ENCODE results near the gene KCNQ1. TPM values are rescaled to one million over a fixed set of nuclear protein-coding genes. Genes with fewer than 3 reads are reported as not detected.

The KCNQ1 gene
- polyA plus RNA-seq, 5 donors: 6.2 to 11.5 (median 8.5) TPM

- no peak for DNase-seq
Observed at GRCh38 chr11:2816523-2816922, 371.7 kb downstream of the KCNQ1 start.

- DNase-seq: no peak
Observed at GRCh38 chr11:2816941-2817421, 372.2 kb downstream of the KCNQ1 start.

GRCh38 chr11:2817431-2817830 lies 372.6 kb downstream of the KCNQ1 start:
- no peak for DNase-seq

GRCh38 chr11:2818021-2818420 lies 373.2 kb downstream of the KCNQ1 start:
- DNase-seq: no peak

GRCh38 chr11:2818503-2818902 lies 373.7 kb downstream of the KCNQ1 start:
- DNase-seq: no peak

- no peak for DNase-seq
Observed at GRCh38 chr11:2819316-2819715, 374.5 kb downstream of the KCNQ1 start.

GRCh38 chr11:2820976-2821375 lies 376.2 kb downstream of the KCNQ1 start:
- DNase-seq: no peak

- no peak for DNase-seq
Observed at GRCh38 chr11:2821891-2822290, 377.1 kb downstream of the KCNQ1 start.

GRCh38 chr11:2824851-2825250 lies 380.0 kb downstream of the KCNQ1 start:
- no peak for DNase-seq

- DNase-seq: no peak
Observed at GRCh38 chr11:2825261-2825888, 380.6 kb downstream of the KCNQ1 start.

GRCh38 chr11:2825889-2826678 lies 381.3 kb downstream of the KCNQ1 start:
- DNase-seq: peak; percentile 85 to 89

- no peak for DNase-seq
Observed at GRCh38 chr11:2826679-2827056, 381.9 kb downstream of the KCNQ1 start.

GRCh38 chr11:2827256-2827655 lies 382.4 kb downstream of the KCNQ1 start:
- no peak for DNase-seq

GRCh38 chr11:2827792-2828191 lies 383.0 kb downstream of the KCNQ1 start:
- no peak for DNase-seq

- DNase-seq: no peak
Observed at GRCh38 chr11:2828585-2829330, 383.9 kb downstream of the KCNQ1 start.

- DNase-seq: no peak
Observed at GRCh38 chr11:2830030-2830812, 385.4 kb downstream of the KCNQ1 start.

GRCh38 chr11:2830886-2831285 lies 386.1 kb downstream of the KCNQ1 start:
- no peak for DNase-seq

- DNase-seq: no peak
Observed at GRCh38 chr11:2831781-2832532, 387.1 kb downstream of the KCNQ1 start.

- no peak for DNase-seq
Observed at GRCh38 chr11:2832533-2833020, 387.8 kb downstream of the KCNQ1 start.

- no peak for DNase-seq
Observed at GRCh38 chr11:2833051-2833715, 388.4 kb downstream of the KCNQ1 start.

Data from right lung (tissue), 5 donors.